ENCODE data around the gene DYNLT1. TPM values are rescaled to one million over a fixed set of nuclear protein-coding genes. Genes with fewer than 3 reads are reported as not detected.

DYNLT1 gene
- total and polyA plus RNA-seq, 2 of the 13 experiments (the other 11 are each of a cell fraction or from before 2014, with no cell fraction given): 108 to 171 TPM

GRCh38 chr6:158644231-158645063, at the start of gene DYNLT1 (continued):
- peak; percentile 92; the same call in 1 of the 2 replicates for TF ChIP-seq ZBTB39 (CRISPR knock-in tag; IDR thresholded peaks at IDR 0.05)
- TF ChIP-seq GATA4 (IDR thresholded peaks at IDR 0.05; ENCODE audit: borderline replicate concordance, low read depth): peak; percentile 63; the same call in 1 of the 2 replicates
- TF ChIP-seq ZNF335 (CRISPR knock-in tag; IDR thresholded peaks at IDR 0.05): no peak; the same call in 1 of the 2 replicates
- TF ChIP-seq, protein P1, sequence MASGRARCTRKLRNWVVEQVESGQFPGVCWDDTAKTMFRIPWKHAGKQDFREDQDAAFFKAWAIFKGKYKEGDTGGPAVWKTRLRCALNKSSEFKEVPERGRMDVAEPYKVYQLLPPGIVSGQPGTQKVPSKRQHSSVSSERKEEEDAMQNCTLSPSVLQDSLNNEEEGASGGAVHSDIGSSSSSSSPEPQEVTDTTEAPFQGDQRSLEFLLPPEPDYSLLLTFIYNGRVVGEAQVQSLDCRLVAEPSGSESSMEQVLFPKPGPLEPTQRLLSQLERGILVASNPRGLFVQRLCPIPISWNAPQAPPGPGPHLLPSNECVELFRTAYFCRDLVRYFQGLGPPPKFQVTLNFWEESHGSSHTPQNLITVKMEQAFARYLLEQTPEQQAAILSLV (CRISPR knock-in tag; IDR thresholded peaks at IDR 0.05; ENCODE audit: borderline replicate concordance): peak; percentile 52; the same call in 1 of the 2 replicates
- no peak for TF ChIP-seq CBX1 (IDR thresholded peaks at IDR 0.05; ENCODE audit: low read depth)
- peak; percentile 78; the same call in 1 of the 2 replicates for TF ChIP-seq ZNF614 (CRISPR knock-in tag; IDR thresholded peaks at IDR 0.05; ENCODE audit: borderline replicate concordance)
- TF ChIP-seq ZNF282 (IDR thresholded peaks at IDR 0.05; ENCODE audit: partially characterized antibody): no peak
- no peak for TF ChIP-seq CC2D1A (CRISPR knock-in tag; IDR thresholded peaks at IDR 0.05)
- no peak for TF ChIP-seq AFF4 (CRISPR knock-in tag; IDR thresholded peaks at IDR 0.05)
- TF ChIP-seq ZFP36 (IDR thresholded peaks at IDR 0.05; ENCODE audit: borderline replicate concordance, low read depth, low read length, partially characterized antibody): no peak
- no peak for TF ChIP-seq DPF2 (CRISPR knock-in tag; IDR thresholded peaks at IDR 0.05; ENCODE audit: borderline replicate concordance, low read depth)
- peak; percentile 94 for TF ChIP-seq KDM2A (CRISPR knock-in tag; IDR thresholded peaks at IDR 0.05; ENCODE audit: borderline replicate concordance, low read depth)
- no peak for TF ChIP-seq ZNF207 (IDR thresholded peaks at IDR 0.05; ENCODE audit: borderline replicate concordance)
- no peak for TF ChIP-seq TCF12 (IDR thresholded peaks at IDR 0.05)
- TF ChIP-seq TCF12 (CRISPR knock-in tag; IDR thresholded peaks at IDR 0.05): peak; percentile 56
- no peak; the same call in 1 of the 2 replicates for TF ChIP-seq TFE3 (CRISPR knock-in tag; IDR thresholded peaks at IDR 0.05)
